A673 (cell line): ENCODE data around the gene ASB18. TPM values are rescaled to one million over a fixed set of nuclear protein-coding genes. Genes with fewer than 3 reads are reported as not detected.

Experiments used
- BruUV-seq: library from RNA; stranded (reverse); fragments of 400-500 nt; replicated peaks from 2 replicates; lab custom pipeline; 2021; lab: Mats Ljungman, UMichigan
- CTCF ChIA-PET: fragments of 300-600 bp; sonication (Branson Sonifier 250); formaldehyde crosslinking; loops from one replicate; lab custom pipeline; 2022; ENCODE audit warnings: antibody characterized with exemption; lab: Charles Lee
- POLR2A ChIA-PET: fragments of 300-600 bp; sonication (Branson Sonifier 250); formaldehyde crosslinking; loops from one replicate; lab custom pipeline; 2022; ENCODE audit warnings: antibody characterized with exemption; ENCODE audit not compliant: low non-redundant PET; lab: Charles Lee
- DNase-seq: peaks from one replicate; pipeline ENCODE4 v3.0.0-alpha.2; 2015; ENCODE audit warnings: low spot score
- H3K27ac ChIP-seq: fragments of 200-600 bp; sonication (generic); 2 replicates; pipeline ENCODE4 v1.5.1; 2016; ENCODE audit warnings: mixed run types, low read depth, mild to moderate bottlenecking, mixed read lengths, antibody characterized with exemption, low read length; ENCODE audit not compliant: poor library complexity, severe bottlenecking
- H3K27me3 ChIP-seq: fragments of 200-600 bp; sonication (generic); replicated peaks from 2 replicates; pipeline ENCODE4 v1.6.1; 2017; ENCODE audit warnings: mixed run types, low read depth, mild to moderate bottlenecking, mixed read lengths, antibody characterized with exemption, low read length; ENCODE audit not compliant: insufficient read depth, poor library complexity
- H3K36me3 ChIP-seq: fragments of 200-600 bp; sonication (generic); 2 replicates; pipeline ENCODE4 v1.6.1; 2016; ENCODE audit warnings: mixed run types, mild to moderate bottlenecking, mixed read lengths, antibody characterized with exemption, low read length; ENCODE audit not compliant: insufficient read depth, poor library complexity, severe bottlenecking
- H3K4me1 ChIP-seq: fragments of 200-600 bp; sonication (generic); 2 replicates; pipeline ENCODE4 v1.6.1; 2017; ENCODE audit warnings: mixed run types, mild to moderate bottlenecking, mixed read lengths, antibody characterized with exemption, low read length; ENCODE audit not compliant: insufficient read depth, poor library complexity, severe bottlenecking
- H3K4me3 ChIP-seq: fragments of 200-600 bp; sonication (generic); 2 replicates; pipeline ENCODE4 v1.5.1; 2016; ENCODE audit warnings: low read depth, mixed run types, mild to moderate bottlenecking, mixed read lengths, low read length; ENCODE audit not compliant: poor library complexity, severe bottlenecking
- H3K9me3 ChIP-seq: fragments of 200-600 bp; sonication (generic); 2 replicates; pipeline ENCODE4 v1.6.1; 2016; ENCODE audit warnings: mixed run types, low read depth, mild to moderate bottlenecking, mixed read lengths, antibody characterized with exemption, low read length; ENCODE audit not compliant: poor library complexity, severe bottlenecking
- EZH2 ChIP-seq: fragments of 200-600 bp; sonication (generic); IDR thresholded peaks from 2 replicates; pipeline ENCODE4 v1.6.1; 2017; ENCODE audit warnings: borderline replicate concordance, low read depth, mild to moderate bottlenecking, mixed read lengths, antibody characterized with exemption, low read length; ENCODE audit not compliant: poor library complexity, severe bottlenecking
- intact Hi-C: fragments of 100-400 bp; cut with micrococcal nuclease; formaldehyde crosslinking; loops from one replicate; pipeline ENCODE4 v1.10.0; 2022; ENCODE audit not compliant: unreplicated experiment
- total RNA-seq: library from RNA; stranded (reverse); gene quantifications from 2 replicates; pipeline ENCODE4 v1.2.3, GENCODE V29; 2021
- TF ChIP-seq, protein P1 (sequence below): fragments of 300-800, 200-600 bp; sonication (generic); conservative IDR thresholded peaks from 2 replicates; pipeline ENCODE4 v1.5.1; 2017; ENCODE audit warnings: low read depth, mild to moderate bottlenecking, antibody characterized with exemption, low read length, moderate library complexity, mixed read lengths

The ASB18 gene
- total RNA-seq, 1 experiment from 2014 or later = not detected

- DNase-seq = no peak
- intact Hi-C loops = no loop called here
- Histone ChIP-seq H3K36me3 (no peaks in the 10 kb centered on the region), H3K27me3 (peaks cover 100% of the 10 kb centered on the region), H3K27ac (no peak overlapping the region), H3K9me3 (no peaks in the 10 kb centered on the region), H3K4me3 (no peak overlapping the region), H3K4me1 (peaks cover 32% of the 10 kb centered on the region)
- peak; percentile 21 for TF ChIP-seq EZH2
- TF ChIP-seq, protein P1, sequence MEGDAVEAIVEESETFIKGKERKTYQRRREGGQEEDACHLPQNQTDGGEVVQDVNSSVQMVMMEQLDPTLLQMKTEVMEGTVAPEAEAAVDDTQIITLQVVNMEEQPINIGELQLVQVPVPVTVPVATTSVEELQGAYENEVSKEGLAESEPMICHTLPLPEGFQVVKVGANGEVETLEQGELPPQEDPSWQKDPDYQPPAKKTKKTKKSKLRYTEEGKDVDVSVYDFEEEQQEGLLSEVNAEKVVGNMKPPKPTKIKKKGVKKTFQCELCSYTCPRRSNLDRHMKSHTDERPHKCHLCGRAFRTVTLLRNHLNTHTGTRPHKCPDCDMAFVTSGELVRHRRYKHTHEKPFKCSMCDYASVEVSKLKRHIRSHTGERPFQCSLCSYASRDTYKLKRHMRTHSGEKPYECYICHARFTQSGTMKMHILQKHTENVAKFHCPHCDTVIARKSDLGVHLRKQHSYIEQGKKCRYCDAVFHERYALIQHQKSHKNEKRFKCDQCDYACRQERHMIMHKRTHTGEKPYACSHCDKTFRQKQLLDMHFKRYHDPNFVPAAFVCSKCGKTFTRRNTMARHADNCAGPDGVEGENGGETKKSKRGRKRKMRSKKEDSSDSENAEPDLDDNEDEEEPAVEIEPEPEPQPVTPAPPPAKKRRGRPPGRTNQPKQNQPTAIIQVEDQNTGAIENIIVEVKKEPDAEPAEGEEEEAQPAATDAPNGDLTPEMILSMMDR = no peak
- ChIA-PET POLR2A (no interaction called here), CTCF (no interaction called here)
- BruUV-seq = no TSS peak
Measured at GRCh38 chr2:236171181-236171679, 93.0 kb downstream of the ASB18 start.

GRCh38 chr2:236170590-236171165 lies 93.5 kb downstream of the ASB18 start:
- no TSS peak for BruUV-seq
- ChIA-PET CTCF (no interaction called here), POLR2A (no interaction called here)
- Histone ChIP-seq H3K27ac (no peak overlapping the region), H3K4me3 (no peak overlapping the region), H3K4me1 (peaks cover 32% of the 10 kb centered on the region), H3K36me3 (no peaks in the 10 kb centered on the region), H3K27me3 (peaks cover 100% of the 10 kb centered on the region), H3K9me3 (no peaks in the 10 kb centered on the region)
- no peak for DNase-seq
- no peak for TF ChIP-seq EZH2
- TF ChIP-seq, protein P1 = no peak
- intact Hi-C loops = no loop called here

- no peak for DNase-seq
- no peak overlapping the region for H3K4me3 ChIP-seq
- ChIA-PET CTCF (interaction anchor here (2.0 kb wide), 1 partner anchor 8 kb away, joined by 5 read pairs; no protein-coding TSS in a partner anchor), POLR2A (no interaction called here)
- no peaks in the 10 kb centered on the region for H3K36me3 ChIP-seq
- H3K4me1 ChIP-seq = peaks cover 32% of the 10 kb centered on the region
- TF ChIP-seq EZH2 = peak; percentile 69
- TF ChIP-seq, protein P1 = no peak
- H3K9me3 ChIP-seq = no peaks in the 10 kb centered on the region
- intact Hi-C loops = no loop called here
- H3K27ac ChIP-seq = no peak overlapping the region
- no TSS peak for BruUV-seq
- peaks cover 100% of the 10 kb centered on the region for H3K27me3 ChIP-seq
Measured at GRCh38 chr2:236169741-236170589, 94.2 kb downstream of the ASB18 start.
